Heart right ventricle (tissue), 16 donors: ENCODE results near the gene GNG7. TPM values are rescaled to one million over a fixed set of nuclear protein-coding genes. Genes with fewer than 3 reads are reported as not detected.
A peak's percentile ranks its signal among the peaks of the same experiment; 100 is the strongest.

ENCODE experiments used
- ATAC-seq, 8 donors: fragments of 200-7000 bp; cut with Tn5 transposase; one replicate each; pipeline ENCODE4 v1.9.1; 2020; ENCODE audit warnings: mild to moderate bottlenecking in 8 of 8, moderate library complexity in 8 of 8, moderate number of reproducible peaks in 1 of 8
- DNase-seq, 2 donors: peaks; one replicate each; pipeline ENCODE4 v3.0.0-alpha.2; 2020
- H3K27ac ChIP-seq, 10 donors: fragments of 200-600 bp; sonication (generic) in 2 of 10; one replicate each; pipeline versions ENCODE4 v1.5.0 to v1.8.0; 2020 to 2022; ENCODE audit warnings: mild to moderate bottlenecking in 3 of 10
- H3K27me3 ChIP-seq, 7 donors: fragments of 200-600 bp; one replicate each; pipeline ENCODE4 v1.8.0; 2021 to 2022; ENCODE audit warnings: mild to moderate bottlenecking in 2 of 7
- H3K36me3 ChIP-seq, 9 donors: fragments of 200-600 bp; sonication (generic) in 1 of 9; one replicate each; pipeline versions ENCODE4 v1.5.0 to v1.8.0; 2020 to 2022; ENCODE audit warnings: mild to moderate bottlenecking in 2 of 9
- H3K4me1 ChIP-seq, 9 donors: fragments of 200-600 bp; sonication (generic) in 1 of 9; one replicate each; pipeline versions ENCODE4 v1.5.0 to v1.8.0; 2020 to 2022; ENCODE audit warnings: mild to moderate bottlenecking in 4 of 9
- H3K4me3 ChIP-seq, 10 donors: fragments of 200-600 bp; sonication (generic) in 2 of 10; one replicate each; pipeline versions ENCODE4 v1.5.0 to v1.8.0; 2020 to 2022; ENCODE audit warnings: mild to moderate bottlenecking in 7 of 10, moderate library complexity in 2 of 10
- H3K9me3 ChIP-seq, 11 donors: fragments of 200-600 bp in 10 of 11; sonication (generic) in 2 of 11; one replicate each; pipeline versions ENCODE4 v1.5.0 to v1.8.0; 2013 to 2022; ENCODE audit warnings: mild to moderate bottlenecking in 2 of 11, control low read depth in 1 of 11, moderate library complexity in 1 of 11
- CTCF ChIP-seq, 9 donors: fragments of 200-600 bp; sonication (generic) in 2 of 9; IDR thresholded peaks; one replicate each; pipeline versions ENCODE4 v1.5.0 to v1.8.0; 2021 to 2022; ENCODE audit warnings: antibody characterized with exemption in 9 of 9, mild to moderate bottlenecking in 5 of 9, moderate library complexity in 1 of 9
- WGBS, 2 donors: extraction: QIAGEN DNeasy Blood & Tissue Kit; methylation state at CpG; one replicate each; pipeline ENCODE4 v1.1.7; 2013; ENCODE audit warnings: inconsistent platforms in 1 of 2; 5-methylcytosine and 5-hydroxymethylcytosine counted together
- intact Hi-C, 10 donors: fragments of 100-400 bp; cut with DNase I; formaldehyde crosslinking; loops; one replicate each; pipeline versions ENCODE4 v1.11.1 to v1.14.2; 2022
- polyA plus RNA-seq, 2 donors: library from polyadenylated mRNA; stranded (reverse); fragments of 200-250 nt; gene quantifications; one replicate each; pipeline ENCODE4 v1.2.3, GENCODE V29; 2013
- total RNA-seq, 10 donors: library from RNA; stranded (reverse); fragmentation: NEBNext Ultra II Directional in 3 of 10; extraction: Animal tissue kit (Norgen Biotek cat#: 25700) in 3 of 10; gene quantifications; one replicate each; pipeline versions ENCODE4 v1.2.1 to v1.2.4, GENCODE V29; 2021 to 2023
- donor health status: Arrhythmogenic right ventricular cardiomyopathy.
- donor health status: ischemic (EF 13 %, LVEDD 7.1; RV severe dilation, severe dysfunction).
- donor health status: healthy with polysubstance abuse.
- donor health status: DM: no; HTN: yes; CAD: no.
- donor health status: DM: no; HTN: no; CAD: no.
- donor health status: ischemic (EF 25% LVEDD 6.9; RV normal size, moderate dysfunction).
- donor health status: ischemic (EF 25% LVEDD 5.7; RV mildly dilated, moderate dysfunction).
- donor health status: healthy.
- donor health status: DM: yes; HTN: yes; CAD: no.
- donor health status: Ischemic cardiomyopathy.
- donor health status: ischemic (EF 35%, LVEDD 5.7; RV mildly dilated, moderate dysfunction).
- donor health status: nonischemic (EF 11% LVEDD 7.7; RV severe dilation, severe dysfunction).
- donor health status: DM: yes; HTN: yes; CAD: no.
- donor health status: PGD.
- donor health status: ischemic (EF 29% LVEDD 5.4; RV normal size, mild dysfunction).
- donor health status: nonischemic (EF 23%, LVEDD 6.1; RV moderate dilation, normal function).

The GNG7 gene
- total and polyA plus RNA-seq, 12 donors, result 8.4 to 56.9 (median 39.1) TPM

GRCh38 chr19:2481466-2481865 lies 221.0 kb downstream of the GNG7 start:
- peaks cover 3 to 35% (median 21%) of the 10 kb centered on the region in 9 donors for H3K4me1 ChIP-seq
- no peak for TF ChIP-seq CTCF (IDR thresholded peaks at IDR 0.05)
- H3K4me3 ChIP-seq, result no peak overlapping the region
- no peak for ATAC-seq
- WGBS, 2 donors, result 91 to 92% methylated on average over 16 of the region's 16 CpGs
- H3K27me3 ChIP-seq, result no peaks in the 10 kb centered on the region
- no peak for DNase-seq
- H3K36me3 ChIP-seq, result peaks cover 0 to 15% (median 0%) of the 10 kb centered on the region in 9 donors
- intact Hi-C loops, result loop anchor here in 1 of 10 donors (10.0 kb wide), 1 partner anchor 53 kb away; no protein-coding TSS in a partner anchor
- peaks cover 0 to 27% (median 8%) of the 10 kb centered on the region in 11 donors for H3K9me3 ChIP-seq
- no peak overlapping the region for H3K27ac ChIP-seq

DNA sequence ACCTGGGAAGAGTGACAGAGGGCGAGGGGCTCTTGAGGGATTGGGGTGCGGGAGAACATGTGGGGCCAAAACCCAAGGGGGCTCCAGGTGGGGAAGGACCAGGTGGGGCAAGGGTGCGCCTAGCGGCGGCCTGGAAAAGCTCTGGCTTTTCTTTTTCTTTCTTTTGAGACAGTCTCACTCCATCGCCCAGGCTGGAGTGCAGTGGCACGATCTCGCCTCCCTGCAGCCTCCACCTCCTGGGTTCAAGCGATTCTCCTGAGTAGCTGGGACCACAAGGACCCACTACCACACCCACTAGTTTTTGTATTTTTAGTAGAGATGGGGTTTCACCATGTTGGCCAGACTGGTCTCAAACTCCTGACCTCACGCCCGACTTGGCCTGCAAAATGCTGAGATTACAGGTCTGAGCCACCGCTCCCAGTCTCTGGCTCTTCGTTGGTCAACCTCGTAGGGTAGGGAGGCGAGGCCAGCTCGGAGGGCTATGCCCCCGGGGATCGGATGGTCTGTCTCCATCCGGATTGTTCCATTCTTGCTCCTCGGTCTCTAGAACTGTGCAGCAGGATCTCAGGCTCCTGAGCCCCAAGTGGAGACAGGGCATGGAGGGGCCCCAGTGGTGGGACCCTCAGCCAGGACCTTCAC lies 222.8 kb downstream of the GNG7 start:
- DNase-seq, result no peak
- intact Hi-C loops, result loop anchor here in 5 of 10 donors (2.0 to 10.0 kb wide), 5 partner anchors 15 to 135 kb away; no protein-coding TSS in a partner anchor
- Histone ChIP-seq H3K9me3 (peaks cover 0 to 27% (median 8%) of the 10 kb centered on the region in 11 donors), H3K4me3 (peak overlapping the region in 2 of 10 donors; percentile 76 to 99), H3K27me3 (no peaks in the 10 kb centered on the region), H3K27ac (peak overlapping the region in 4 of 10 donors; percentile 89 to 98 (median 94)), H3K36me3 (peaks cover 0 to 15% (median 0%) of the 10 kb centered on the region in 9 donors), H3K4me1 (peaks cover 8 to 45% (median 30%) of the 10 kb centered on the region in 9 donors)
- ATAC-seq, result no peak
- no peak for TF ChIP-seq CTCF (IDR thresholded peaks at IDR 0.05)
- 88 to 89% methylated on average over 20 of the region's 20 CpGs for WGBS, 2 donors

DNA sequence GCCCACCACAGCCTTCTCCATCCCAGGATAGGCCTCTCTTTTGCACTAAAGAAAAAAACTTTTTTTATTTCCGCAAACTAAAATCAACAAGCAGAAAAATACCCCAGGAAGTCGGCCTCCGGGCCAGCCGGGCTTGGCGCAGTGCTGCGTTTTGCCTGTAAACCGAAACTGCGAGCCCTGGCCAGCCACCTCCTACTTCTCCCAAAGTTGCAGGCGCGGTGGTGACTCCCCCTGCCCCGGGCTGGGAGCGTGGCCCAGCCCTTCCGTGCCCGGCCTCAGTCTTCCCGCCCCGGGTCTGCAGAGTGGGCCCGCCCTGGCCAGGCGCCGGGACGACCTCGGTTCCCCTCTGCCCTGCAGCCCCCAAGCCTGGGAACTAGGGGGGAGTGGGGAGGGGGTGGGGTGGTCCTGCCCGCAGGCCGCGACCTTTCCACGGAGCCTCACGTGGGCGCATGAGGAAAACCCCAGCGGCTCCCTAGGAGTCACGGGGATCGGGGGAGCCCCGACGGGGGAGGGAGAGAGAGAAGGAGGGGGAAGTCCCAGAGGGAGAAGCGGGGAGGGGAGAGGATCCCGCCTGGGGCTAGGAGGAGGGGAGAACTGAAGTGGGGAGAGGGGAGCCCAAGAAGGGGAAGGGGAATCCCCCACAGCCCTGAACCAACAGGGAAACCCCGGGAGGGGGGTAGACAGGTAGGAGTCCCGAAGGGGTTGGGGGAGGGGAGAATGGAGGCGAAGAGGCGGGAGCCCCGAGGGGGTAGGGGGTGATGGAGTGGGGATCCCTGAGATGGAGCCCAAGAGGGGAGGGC lies 223.5 kb downstream of the GNG7 start:
- Histone ChIP-seq H3K9me3 (peaks cover 0 to 25% (median 8%) of the 10 kb centered on the region in 11 donors), H3K4me1 (peaks cover 9 to 50% (median 37%) of the 10 kb centered on the region in 9 donors), H3K27me3 (no peaks in the 10 kb centered on the region), H3K36me3 (peaks cover 0 to 15% (median 0%) of the 10 kb centered on the region in 9 donors), H3K4me3 (peak overlapping the region; percentile 73 to 99 (median 87)), H3K27ac (peak overlapping the region; percentile 70 to 98 (median 93))
- ATAC-seq, result peak; percentile 23 to 56 (median 40)
- WGBS, 2 donors, result 10% methylated on average over 38 to 39 of the region's 39 CpGs
- intact Hi-C loops, result loop anchor here in 5 of 10 donors (2.0 to 10.0 kb wide), 4 partner anchors 16 to 136 kb away; no protein-coding TSS in a partner anchor
- peak; percentile 84 to 87 for DNase-seq
- no peak for TF ChIP-seq CTCF (IDR thresholded peaks at IDR 0.05)

- intact Hi-C loops, result loop anchor here in 5 of 10 donors (2.0 to 10.0 kb wide), 4 partner anchors 16 to 136 kb away; no protein-coding TSS in a partner anchor
- Histone ChIP-seq H3K27ac (peak overlapping the region; percentile 70 to 98 (median 93)), H3K4me1 (peaks cover 9 to 50% (median 37%) of the 10 kb centered on the region in 9 donors), H3K4me3 (peak overlapping the region; percentile 73 to 99 (median 87)), H3K27me3 (no peaks in the 10 kb centered on the region), H3K9me3 (peaks cover 0 to 18% (median 5%) of the 10 kb centered on the region in 11 donors), H3K36me3 (peaks cover 0 to 15% (median 0%) of the 10 kb centered on the region in 9 donors)
- peak in 4 of 9 donors; percentile 13 to 34 (median 18) for TF ChIP-seq CTCF (IDR thresholded peaks at IDR 0.05)
- ATAC-seq (peak in 6 of 8 donors; percentile 0 to 3 (median 1)), DNase-seq (peak; percentile 39 to 53)
- 7 to 8% methylated on average over 20 of the region's 20 CpGs for WGBS, 2 donors
Observed at GRCh38 chr19:2478278-2478755, 224.2 kb downstream of the GNG7 start.
